GM12865 (cell line): ENCODE data around the gene IRAK4.

Experiments used
- DNase-seq: peaks from one replicate; pipeline ENCODE4 v3.0.0; 2010; ENCODE audit warnings: low read depth
- H3K4me3 ChIP-seq: 2 replicates; pipeline ENCODE4 v1.5.1; 2011; ENCODE audit warnings: mild to moderate bottlenecking, low read depth, low read length, control low read depth
- TF ChIP-seq, protein P1 (sequence below): IDR thresholded peaks from 2 replicates; pipeline ENCODE4 v1.5.1; 2011; ENCODE audit warnings: low read length, control low read depth, low read depth, inconsistent platforms; ENCODE audit not compliant: insufficient read depth; ENCODE audit errors: missing control alignments

The IRAK4 gene

DNA sequence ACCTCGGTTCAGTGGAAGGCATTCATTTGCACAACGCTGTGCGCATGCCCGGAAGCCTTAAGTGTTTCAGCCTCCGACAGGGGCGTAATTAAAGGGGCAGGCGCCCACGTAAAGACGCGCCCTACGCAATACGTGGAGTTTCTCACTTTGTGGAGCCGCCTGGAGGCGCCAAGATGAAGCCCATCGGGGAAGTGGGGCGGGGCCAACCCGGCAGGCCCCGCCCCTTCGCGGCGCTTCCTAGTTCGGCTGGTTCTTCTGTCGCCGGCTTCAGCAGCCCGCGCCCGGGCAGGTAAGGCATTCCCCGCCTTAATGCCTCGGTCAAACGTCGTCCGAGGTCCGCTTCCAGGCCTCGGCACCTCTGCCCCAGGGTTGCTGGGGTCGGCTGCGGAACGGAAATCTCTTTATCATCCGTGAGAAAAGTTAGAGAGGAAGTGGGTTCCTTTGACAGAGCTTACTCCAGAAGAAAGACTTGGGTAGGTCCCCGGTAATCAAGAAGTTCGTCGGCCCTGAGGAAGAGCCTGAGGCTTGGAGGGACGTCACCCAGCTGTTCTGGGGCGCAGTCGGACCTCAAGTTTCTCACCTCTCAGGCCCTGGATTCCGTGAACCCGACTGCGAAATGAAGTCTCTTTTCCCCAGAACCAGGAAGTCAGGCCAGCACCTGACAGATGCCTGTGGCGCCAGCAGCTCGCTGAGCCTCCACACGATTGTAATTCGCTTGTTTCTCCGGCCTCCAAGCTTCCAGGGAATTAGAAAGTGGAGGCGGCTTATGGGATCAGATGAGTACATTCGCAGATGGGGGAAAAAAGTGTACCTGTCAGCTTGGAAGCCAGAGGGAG, at the start of gene IRAK4, which contains the start of gene PUS7L:
Gene IRAK4, plus strand, starts transcription at position 224 of the 836 bp plus-strand sequence. CDS start 9,161 bp downstream, outside the sequence.
Gene PUS7L, minus strand, starts transcription at position 63 of the 836 bp plus-strand sequence. CDS start 3,545 bp downstream, outside the sequence.
- TF ChIP-seq, protein P1, sequence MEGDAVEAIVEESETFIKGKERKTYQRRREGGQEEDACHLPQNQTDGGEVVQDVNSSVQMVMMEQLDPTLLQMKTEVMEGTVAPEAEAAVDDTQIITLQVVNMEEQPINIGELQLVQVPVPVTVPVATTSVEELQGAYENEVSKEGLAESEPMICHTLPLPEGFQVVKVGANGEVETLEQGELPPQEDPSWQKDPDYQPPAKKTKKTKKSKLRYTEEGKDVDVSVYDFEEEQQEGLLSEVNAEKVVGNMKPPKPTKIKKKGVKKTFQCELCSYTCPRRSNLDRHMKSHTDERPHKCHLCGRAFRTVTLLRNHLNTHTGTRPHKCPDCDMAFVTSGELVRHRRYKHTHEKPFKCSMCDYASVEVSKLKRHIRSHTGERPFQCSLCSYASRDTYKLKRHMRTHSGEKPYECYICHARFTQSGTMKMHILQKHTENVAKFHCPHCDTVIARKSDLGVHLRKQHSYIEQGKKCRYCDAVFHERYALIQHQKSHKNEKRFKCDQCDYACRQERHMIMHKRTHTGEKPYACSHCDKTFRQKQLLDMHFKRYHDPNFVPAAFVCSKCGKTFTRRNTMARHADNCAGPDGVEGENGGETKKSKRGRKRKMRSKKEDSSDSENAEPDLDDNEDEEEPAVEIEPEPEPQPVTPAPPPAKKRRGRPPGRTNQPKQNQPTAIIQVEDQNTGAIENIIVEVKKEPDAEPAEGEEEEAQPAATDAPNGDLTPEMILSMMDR = no peak

GRCh38 chr12:43711348-43711747, 47.4 kb upstream of the IRAK4 start:
- TF ChIP-seq, protein P1 = no peak

More for the DNA sequence above, at the start of gene IRAK4, which contains the start of gene PUS7L:
- peak; percentile 95 for DNase-seq
- H3K4me3 ChIP-seq = peak within 1 kb of the TSS; percentile 68

DNA sequence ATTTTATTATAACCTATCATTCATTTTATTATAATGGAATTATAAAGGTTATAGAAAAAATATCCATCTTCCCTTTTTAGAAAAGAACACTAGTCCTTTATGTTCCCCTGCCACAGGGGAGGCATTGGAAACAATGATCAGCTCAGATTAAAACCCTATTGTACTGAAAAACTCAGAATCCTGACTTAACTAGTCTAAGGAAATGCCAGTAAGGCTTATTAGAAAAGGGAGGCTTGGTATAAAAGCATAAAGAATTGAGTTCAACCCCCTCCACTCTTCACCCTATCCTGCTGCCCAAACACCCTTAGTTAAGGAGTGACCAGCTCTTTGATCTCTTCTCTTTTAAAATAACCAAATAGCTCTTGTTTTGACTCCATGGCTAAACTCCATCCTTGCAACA, 36.1 kb upstream of the IRAK4 start:
- H3K4me3 ChIP-seq = no peak overlapping the region
- DNase-seq = no peak
- TF ChIP-seq, protein P1 = no peak

More at GRCh38 chr12:43711348-43711747, 47.4 kb upstream of the IRAK4 start:
- H3K4me3 ChIP-seq = no peak overlapping the region
- DNase-seq = no peak

DNA sequence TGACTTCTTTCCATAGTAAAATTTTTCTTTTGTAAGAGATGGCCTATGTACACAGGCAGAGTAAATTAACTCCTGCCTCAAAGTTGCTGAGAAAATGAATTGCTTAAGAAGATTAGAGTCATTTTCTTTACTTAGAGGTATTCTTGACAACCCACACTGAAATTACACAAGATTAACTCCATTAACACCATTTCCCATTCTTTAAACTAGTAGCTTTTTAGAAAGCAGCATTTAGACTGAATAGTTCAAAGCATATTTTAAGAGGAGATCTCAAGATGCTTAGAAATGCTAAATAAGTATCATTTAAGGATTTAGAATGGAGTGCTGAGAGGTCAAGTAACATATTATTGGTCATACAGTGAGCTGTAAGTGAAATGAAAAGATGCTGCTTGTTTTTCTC, 35.6 kb upstream of the IRAK4 start:
- TF ChIP-seq, protein P1 = no peak
- DNase-seq = no peak

GRCh38 chr12:43728117-43728516, 30.6 kb upstream of the IRAK4 start:
- no peak for DNase-seq
- TF ChIP-seq, protein P1 = peak; percentile 1
- H3K4me3 ChIP-seq = no peak overlapping the region

More for the DNA sequence above, 35.6 kb upstream of the IRAK4 start:
- H3K4me3 ChIP-seq = no peak overlapping the region

DNA sequence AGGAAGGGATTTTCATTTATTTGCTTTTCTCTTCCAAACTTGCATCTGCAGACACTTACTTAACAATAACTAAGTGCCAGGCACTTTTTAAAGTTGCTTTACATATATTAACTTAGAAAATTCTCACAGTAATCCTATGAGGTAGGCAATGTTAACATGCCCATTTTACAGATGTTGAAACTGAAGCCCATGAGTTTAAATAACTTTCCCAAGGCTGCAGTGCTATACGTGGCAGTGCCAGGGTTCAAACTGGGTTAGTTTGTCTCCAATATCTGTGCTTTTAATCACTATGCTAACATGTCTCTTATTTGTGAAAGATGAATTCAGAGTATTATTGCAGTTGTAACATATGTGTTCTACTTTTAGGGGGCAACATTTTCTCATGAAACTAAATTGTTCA, 30.1 kb upstream of the IRAK4 start:
- no peak for DNase-seq
- H3K4me3 ChIP-seq = no peak overlapping the region
- TF ChIP-seq, protein P1 = no peak
